ENCODE data around the gene PACS1.

PACS1 gene

DNA sequence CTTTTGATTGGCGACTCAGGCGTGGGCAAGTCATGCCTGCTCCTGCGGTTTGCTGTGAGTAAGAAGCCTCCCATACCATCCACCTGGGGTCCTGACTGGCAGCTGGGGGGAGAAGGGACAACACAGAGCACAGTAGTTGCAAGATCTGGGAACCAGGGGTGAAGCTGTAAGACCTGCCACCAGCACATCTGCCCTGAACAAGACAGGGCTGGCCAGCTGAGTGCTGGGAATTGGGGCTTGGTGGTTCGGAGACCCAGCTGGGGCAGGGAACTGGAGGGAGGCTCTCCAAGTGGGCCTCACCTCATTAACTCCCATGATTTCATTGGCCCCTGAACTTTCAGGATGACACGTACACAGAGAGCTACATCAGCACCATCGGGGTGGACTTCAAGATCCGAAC is 201.7 kb downstream of the PACS1 start:
- Histone ChIP-seq H3F3A (ENCODE audit: insufficient read depth, low read length) (no peaks in the 10 kb centered on the region), H3K27ac (ENCODE audit: low read depth, low read length, poor library complexity, severe bottlenecking) (no peak overlapping the region), H2AFZ (ENCODE audit: low read length) (no peak overlapping the region), H3K9me3 (ENCODE audit: low read length) (no peaks in the 10 kb centered on the region), H3K4me2 (ENCODE audit: low read length) (no peak overlapping the region), H3K4me1 (ENCODE audit: insufficient read depth, low read length, severe bottlenecking) (peaks cover 19% of the 10 kb centered on the region), H3K9ac (ENCODE audit: low read length) (no peak overlapping the region), H4K20me1 (ENCODE audit: insufficient read depth, low read length) (no peaks in the 10 kb centered on the region), H3K36me3 (ENCODE audit: insufficient read depth, low read length) (peaks cover 47% of the 10 kb centered on the region; the same call in 1 of the 2 replicates), H3K4me3 (ENCODE audit: low read depth, low read length, poor library complexity, severe bottlenecking) (no peak overlapping the region), H3K27me3 (ENCODE audit: insufficient read depth, low read length) (no peaks in the 10 kb centered on the region), H3K9me2 (ENCODE audit: low read depth, low read length) (no peaks in the 10 kb centered on the region), H3K79me2 (ENCODE audit: insufficient read depth, low read length) (peaks cover 13% of the 10 kb centered on the region)
- TF ChIP-seq, protein P1, sequence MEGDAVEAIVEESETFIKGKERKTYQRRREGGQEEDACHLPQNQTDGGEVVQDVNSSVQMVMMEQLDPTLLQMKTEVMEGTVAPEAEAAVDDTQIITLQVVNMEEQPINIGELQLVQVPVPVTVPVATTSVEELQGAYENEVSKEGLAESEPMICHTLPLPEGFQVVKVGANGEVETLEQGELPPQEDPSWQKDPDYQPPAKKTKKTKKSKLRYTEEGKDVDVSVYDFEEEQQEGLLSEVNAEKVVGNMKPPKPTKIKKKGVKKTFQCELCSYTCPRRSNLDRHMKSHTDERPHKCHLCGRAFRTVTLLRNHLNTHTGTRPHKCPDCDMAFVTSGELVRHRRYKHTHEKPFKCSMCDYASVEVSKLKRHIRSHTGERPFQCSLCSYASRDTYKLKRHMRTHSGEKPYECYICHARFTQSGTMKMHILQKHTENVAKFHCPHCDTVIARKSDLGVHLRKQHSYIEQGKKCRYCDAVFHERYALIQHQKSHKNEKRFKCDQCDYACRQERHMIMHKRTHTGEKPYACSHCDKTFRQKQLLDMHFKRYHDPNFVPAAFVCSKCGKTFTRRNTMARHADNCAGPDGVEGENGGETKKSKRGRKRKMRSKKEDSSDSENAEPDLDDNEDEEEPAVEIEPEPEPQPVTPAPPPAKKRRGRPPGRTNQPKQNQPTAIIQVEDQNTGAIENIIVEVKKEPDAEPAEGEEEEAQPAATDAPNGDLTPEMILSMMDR (IDR thresholded peaks at IDR 0.05; ENCODE audit: low read length), result no peak
- TF ChIP-seq EZH2 (IDR thresholded peaks at IDR 0.05; ENCODE audit: borderline replicate concordance, low read length), result no peak

DNA sequence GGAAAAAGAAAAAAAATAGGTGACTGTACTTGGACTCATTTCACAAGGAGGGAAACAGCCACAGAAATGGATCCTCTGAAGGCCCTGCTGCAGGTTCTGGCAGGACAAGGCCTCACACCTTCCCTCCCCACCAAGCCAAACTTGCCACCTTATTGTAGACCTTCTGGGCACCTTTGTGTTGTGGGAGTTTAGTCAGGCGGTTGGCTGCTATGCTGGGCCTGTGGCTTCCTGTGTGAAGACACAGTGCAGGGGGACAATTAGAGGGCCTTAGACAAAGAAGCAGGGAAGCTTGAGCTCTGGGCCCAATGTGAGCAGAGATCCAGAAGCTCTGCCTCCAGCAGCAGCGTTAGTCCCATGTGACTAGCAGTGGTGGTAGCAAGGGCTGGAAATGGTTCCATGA is 202.5 kb downstream of the PACS1 start:
- no peaks in the 10 kb centered on the region for H3K27me3 ChIP-seq (ENCODE audit: insufficient read depth, low read length)
- H3F3A ChIP-seq (ENCODE audit: insufficient read depth, low read length), result no peaks in the 10 kb centered on the region
- H3K4me2 ChIP-seq (ENCODE audit: low read length), result no peak overlapping the region
- H3K27ac ChIP-seq (ENCODE audit: low read depth, low read length, poor library complexity, severe bottlenecking), result no peak overlapping the region
- H3K4me1 ChIP-seq (ENCODE audit: insufficient read depth, low read length, severe bottlenecking), result peaks cover 19% of the 10 kb centered on the region
- no peaks in the 10 kb centered on the region for H4K20me1 ChIP-seq (ENCODE audit: insufficient read depth, low read length)
- no peaks in the 10 kb centered on the region for H3K9me3 ChIP-seq (ENCODE audit: low read length)
- H3K79me2 ChIP-seq (ENCODE audit: insufficient read depth, low read length), result peaks cover 13% of the 10 kb centered on the region
- TF ChIP-seq, protein P1 (IDR thresholded peaks at IDR 0.05; ENCODE audit: low read length), result no peak
- no peak for TF ChIP-seq EZH2 (IDR thresholded peaks at IDR 0.05; ENCODE audit: borderline replicate concordance, low read length)
- no peak overlapping the region for H3K9ac ChIP-seq (ENCODE audit: low read length)
- no peak overlapping the region for H3K4me3 ChIP-seq (ENCODE audit: low read depth, low read length, poor library complexity, severe bottlenecking)
- no peaks in the 10 kb centered on the region for H3K9me2 ChIP-seq (ENCODE audit: low read depth, low read length)
- peaks cover 44% of the 10 kb centered on the region for H3K36me3 ChIP-seq (ENCODE audit: insufficient read depth, low read length)
- no peak overlapping the region for H2AFZ ChIP-seq (ENCODE audit: low read length)

DNA sequence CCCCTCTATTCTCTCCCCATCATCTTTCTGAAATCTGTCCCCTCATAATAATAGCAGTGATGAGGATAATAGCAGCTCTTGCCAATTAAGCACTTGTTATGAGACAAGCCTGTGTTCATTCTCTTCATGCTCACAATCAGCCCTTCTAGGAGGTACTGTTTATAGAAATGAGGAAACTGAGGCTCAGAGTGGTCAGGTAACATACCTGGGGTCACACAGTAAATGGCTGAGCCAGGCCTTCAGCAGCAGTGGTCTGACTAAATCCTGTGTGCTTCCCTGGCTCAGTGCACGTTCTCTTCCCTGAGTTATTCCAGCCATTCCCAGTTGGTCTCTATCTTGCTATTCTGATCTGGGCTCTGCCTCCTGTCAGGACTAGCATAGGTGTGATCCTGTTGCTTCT is 204.1 kb downstream of the PACS1 start:
- no peaks in the 10 kb centered on the region for H4K20me1 ChIP-seq (ENCODE audit: insufficient read depth, low read length)
- H3K27me3 ChIP-seq (ENCODE audit: insufficient read depth, low read length), result no peaks in the 10 kb centered on the region
- H3F3A ChIP-seq (ENCODE audit: insufficient read depth, low read length), result no peaks in the 10 kb centered on the region
- no peak overlapping the region for H3K4me3 ChIP-seq (ENCODE audit: low read depth, low read length, poor library complexity, severe bottlenecking)
- TF ChIP-seq EZH2 (IDR thresholded peaks at IDR 0.05; ENCODE audit: borderline replicate concordance, low read length), result no peak
- TF ChIP-seq, protein P1 (IDR thresholded peaks at IDR 0.05; ENCODE audit: low read length), result no peak
- peaks cover 14% of the 10 kb centered on the region for H3K4me1 ChIP-seq (ENCODE audit: insufficient read depth, low read length, severe bottlenecking)
- no peak overlapping the region for H3K4me2 ChIP-seq (ENCODE audit: low read length)
- H2AFZ ChIP-seq (ENCODE audit: low read length), result no peak overlapping the region
- H3K27ac ChIP-seq (ENCODE audit: low read depth, low read length, poor library complexity, severe bottlenecking), result no peak overlapping the region
- H3K9me2 ChIP-seq (ENCODE audit: low read depth, low read length), result no peaks in the 10 kb centered on the region
- H3K79me2 ChIP-seq (ENCODE audit: insufficient read depth, low read length), result peaks cover 9% of the 10 kb centered on the region
- no peaks in the 10 kb centered on the region for H3K9me3 ChIP-seq (ENCODE audit: low read length)
- no peak overlapping the region for H3K9ac ChIP-seq (ENCODE audit: low read length)
- H3K36me3 ChIP-seq (ENCODE audit: insufficient read depth, low read length), result peaks cover 44% of the 10 kb centered on the region

Data from OCI-LY1 (cell line).